Panc1 (cell line): Measurements from ENCODE around the gene LETM1. TPM values are rescaled to one million over a fixed set of nuclear protein-coding genes. Genes with fewer than 3 reads are reported as not detected.

Experiments used
- ATAC-seq: fragments of 200-7000 bp; cut with Tn5 transposase; 2 replicates; pipeline ENCODE4 v1.9.1; 2020; ENCODE audit warnings: mild to moderate bottlenecking, moderate library complexity
- BruUV-seq: library from RNA; stranded (reverse); fragments of 400-500 nt; replicated peaks from 2 replicates; lab custom pipeline; 2021; lab: Mats Ljungman, UMichigan
- CTCF ChIA-PET: fragments of 300-600 bp; sonication (Branson Sonifier 250); formaldehyde crosslinking; loops from one replicate; lab custom pipeline; 2022; ENCODE audit warnings: antibody characterized with exemption; lab: Charles Lee
- POLR2A ChIA-PET: fragments of 300-600 bp; sonication (Branson Sonifier 250); formaldehyde crosslinking; loops from one replicate; lab custom pipeline; 2022; ENCODE audit warnings: antibody characterized with exemption; lab: Charles Lee
- DNase-seq: peaks from one replicate; pipeline ENCODE4 v3.0.0-alpha.2; 2010; ENCODE audit warnings: low read depth, low spot score
- H3K27ac ChIP-seq: 2 replicates; pipeline ENCODE4 v1.5.1; 2011; ENCODE audit warnings: mild to moderate bottlenecking, low read length, inconsistent platforms
- H3K27me3 ChIP-seq: fragments of 200-500 bp; sonication (Bioruptor generic); 2 replicates; pipeline ENCODE4 v1.6.0; 2014; ENCODE audit warnings: low read length, inconsistent platforms; ENCODE audit not compliant: control insufficient read depth, insufficient read depth
- H3K36me3 ChIP-seq: fragments of 200-500 bp; sonication (Bioruptor generic); 2 replicates; pipeline ENCODE4 v1.5.1; 2014; ENCODE audit warnings: inconsistent platforms, mild to moderate bottlenecking, low read length, moderate library complexity; ENCODE audit not compliant: control insufficient read depth, insufficient read depth
- H3K4me1 ChIP-seq: 2 replicates; pipeline ENCODE4 v1.5.1; 2011; ENCODE audit warnings: inconsistent platforms, mild to moderate bottlenecking, low read length, moderate library complexity; ENCODE audit not compliant: control insufficient read depth, insufficient read depth
- H3K4me3 ChIP-seq, 2 experiments: 2 replicates each; pipeline ENCODE4 v1.5.1; 2011 to 2012; ENCODE audit warnings: low read depth in 2 of 2, low read length in 2 of 2, mild to moderate bottlenecking in 2 of 2, inconsistent platforms in 1 of 2, moderate library complexity in 1 of 2
- H3K9me3 ChIP-seq: fragments of 200-500 bp; sonication (Bioruptor generic); 2 replicates; pipeline ENCODE4 v1.5.1; 2014; ENCODE audit warnings: low read depth, mild to moderate bottlenecking, inconsistent platforms, low read length, moderate library complexity; ENCODE audit not compliant: control insufficient read depth, insufficient read depth
- CTCF ChIP-seq: fragments of 450-650 bp; IDR thresholded peaks from 2 replicates; pipeline ENCODE4 v1.5.1; 2017; ENCODE audit warnings: mild to moderate bottlenecking
- POLR2AphosphoS5 ChIP-seq: IDR thresholded peaks from 2 replicates; pipeline ENCODE4 v1.6.1; 2012; ENCODE audit warnings: mild to moderate bottlenecking, low read depth, low read length, moderate library complexity
- REST ChIP-seq, 2 experiments: IDR thresholded peaks; 2 replicates each; pipeline ENCODE4 v1.6.1; 2011 to 2012; ENCODE audit warnings: low read depth in 2 of 2, control low read depth in 1 of 2, low read length in 1 of 2, mild to moderate bottlenecking in 1 of 2, moderate library complexity in 1 of 2; ENCODE audit not compliant: insufficient read depth in 1 of 2
- SIN3A ChIP-seq: IDR thresholded peaks from 2 replicates; pipeline ENCODE4 v1.6.1; 2012; ENCODE audit warnings: low read depth, mild to moderate bottlenecking, low read length, moderate library complexity, borderline replicate concordance; ENCODE audit not compliant: insufficient read depth
- TCF7L2 ChIP-seq: IDR thresholded peaks from 2 replicates; pipeline ENCODE4 v1.6.1; 2011; ENCODE audit warnings: mild to moderate bottlenecking, low read depth, low read length, inconsistent platforms
- in situ Hi-C: cut with HindIII; loops from 2 replicates; pipeline ENCODE4 v1.10.0; 2016; ENCODE audit warnings: low sequenced_read_pairs, low pct_unique_long_range_greater_than_20kb
- intact Hi-C: fragments of 100-400 bp; cut with micrococcal nuclease; formaldehyde crosslinking; loops from one replicate; pipeline ENCODE4 v1.10.0; 2022; ENCODE audit not compliant: unreplicated experiment
- total RNA-seq: library from RNA; stranded (reverse); gene quantifications from one replicate; pipeline ENCODE4 v1.2.1, GENCODE V29; 2021; ENCODE audit not compliant: unreplicated experiment

The LETM1 gene
- total RNA-seq, 1 experiment from 2014 or later, result 67.6 TPM

- ChIA-PET POLR2A (no interaction called here), CTCF (interaction anchor here (1.2 kb wide), 1 partner anchor 9 kb away, joined by 4 read pairs; no protein-coding TSS in a partner anchor)
- Histone ChIP-seq H3K36me3 (no peaks in the 10 kb centered on the region; the same call in 1 of the 2 replicates), H3K27ac (no peak overlapping the region), H3K4me3 (no peak overlapping the region), H3K9me3 (no peaks in the 10 kb centered on the region), H3K4me1 (no peaks in the 10 kb centered on the region), H3K27me3 (no peaks in the 10 kb centered on the region)
- DNase-seq (no peak), ATAC-seq (no peak)
- TF ChIP-seq SIN3A (no peak), TCF7L2 (no peak), CTCF (no peak), REST (IDR thresholded peaks at IDR 0.05; ENCODE audit: insufficient read depth in 1 of 2, low read depth in 2 of 2, low read length in 1 of 2) (no peak), POLR2AphosphoS5 (no peak)
- intact Hi-C loops, result no loop called here
- in situ Hi-C loops, result no loop called here
- BruUV-seq, result no TSS peak
Measured at GRCh38 chr4:1798580-1799386, 57.2 kb downstream of the LETM1 start.

- Histone ChIP-seq H3K27ac (no peak overlapping the region), H3K9me3 (no peaks in the 10 kb centered on the region), H3K4me3 (no peak overlapping the region), H3K27me3 (no peaks in the 10 kb centered on the region), H3K36me3 (no peaks in the 10 kb centered on the region; the same call in 1 of the 2 replicates), H3K4me1 (no peaks in the 10 kb centered on the region)
- intact Hi-C loops, result no loop called here
- in situ Hi-C loops, result no loop called here
- TF ChIP-seq REST (IDR thresholded peaks at IDR 0.05; ENCODE audit: insufficient read depth in 1 of 2, low read depth in 2 of 2, low read length in 1 of 2) (no peak), SIN3A (no peak), CTCF (no peak), POLR2AphosphoS5 (no peak), TCF7L2 (no peak)
- BruUV-seq, result no TSS peak
- ATAC-seq, result no peak
- ChIA-PET CTCF (interaction anchor here (1.2 kb wide), 1 partner anchor 10 kb away, joined by 4 read pairs; no protein-coding TSS in a partner anchor), POLR2A (no interaction called here)
- no peak for DNase-seq
Measured at GRCh38 chr4:1797861-1798579, 57.9 kb downstream of the LETM1 start.
